SU-DHL-6 (cell line): ENCODE data around the gene SDCBP2.

Experiments
- H2AFZ ChIP-seq: fragments of 200-600 bp; sonication (generic); 2 replicates; pipeline ENCODE4 v1.6.1; 2014; ENCODE audit warnings: low read depth, mild to moderate bottlenecking, moderate library complexity, mixed read lengths, antibody characterized with exemption, low read length; ENCODE audit not compliant: severe bottlenecking
- H3F3A ChIP-seq: fragments of 200-600 bp; shearing (Covaris generic); 2 replicates; pipeline ENCODE4 v1.6.0; 2016; ENCODE audit warnings: antibody characterized with exemption, mild to moderate bottlenecking; ENCODE audit not compliant: insufficient read depth
- H3K27ac ChIP-seq: fragments of 200-600 bp; sonication (generic); 2 replicates; pipeline ENCODE4 v1.5.1; 2016; ENCODE audit warnings: low read depth, mild to moderate bottlenecking, low read length, moderate library complexity, mixed read lengths
- H3K27me3 ChIP-seq: fragments of 200-600 bp; sonication (generic), shearing (Covaris generic); 2 replicates; pipeline ENCODE4 v1.6.0; 2014; ENCODE audit warnings: mild to moderate bottlenecking, low read length
- H3K36me3 ChIP-seq: fragments of 200-600 bp; sonication (generic); 2 replicates; pipeline ENCODE4 v1.6.1; 2014; ENCODE audit warnings: mild to moderate bottlenecking, low read length, mixed read lengths
- H3K4me2 ChIP-seq: fragments of 300-600, 200-600 bp; shearing (Covaris generic), sonication (generic); 2 replicates; pipeline ENCODE4 v1.6.0; 2014; ENCODE audit warnings: low read length, low read depth, mild to moderate bottlenecking; ENCODE audit not compliant: poor library complexity, severe bottlenecking
- H3K4me3 ChIP-seq: fragments of 200-600 bp; sonication (generic); 2 replicates; pipeline ENCODE4 v1.5.1; 2014; ENCODE audit warnings: antibody characterized with exemption, low read length, mild to moderate bottlenecking, mixed read lengths; ENCODE audit not compliant: insufficient read depth, poor library complexity, severe bottlenecking
- H3K79me2 ChIP-seq: fragments of 200-600 bp; sonication (generic); 2 replicates; pipeline ENCODE4 v1.6.1; 2014; ENCODE audit warnings: mild to moderate bottlenecking, low read length, moderate library complexity; ENCODE audit not compliant: insufficient read depth
- H3K9ac ChIP-seq: fragments of 200-600 bp; sonication (generic); 2 replicates; pipeline ENCODE4 v1.7.0; 2014; ENCODE audit warnings: mild to moderate bottlenecking, low read length
- H3K9me2 ChIP-seq: fragments of 200-600 bp; sonication (generic); replicated peaks from 2 replicates; pipeline ENCODE4 v1.6.1; 2014; ENCODE audit warnings: low read length; ENCODE audit not compliant: insufficient read depth
- H3K9me3 ChIP-seq: fragments of 200-600 bp; sonication (generic); 2 replicates; pipeline ENCODE4 v1.6.1; 2014; ENCODE audit warnings: low read length, mixed read lengths; ENCODE audit not compliant: insufficient read depth
- H4K20me1 ChIP-seq: fragments of 200-600 bp; sonication (generic); 2 replicates; pipeline ENCODE4 v1.6.1; 2014; ENCODE audit warnings: low read depth, mild to moderate bottlenecking, antibody characterized with exemption, low read length, moderate library complexity, mixed read lengths
- EZH2phosphoT487 ChIP-seq: fragments of 200-600 bp; sonication (generic), shearing (Covaris generic); conservative IDR thresholded peaks from 2 replicates; pipeline ENCODE4 v1.6.1; 2018; ENCODE audit warnings: mild to moderate bottlenecking, antibody characterized with exemption, low read length, moderate library complexity, mixed read lengths
- TF ChIP-seq, protein P1 (sequence below): fragments of 200-600 bp; sonication (generic); IDR thresholded peaks from one replicate; pipeline ENCODE4 v1.5.1; 2017; ENCODE audit warnings: antibody characterized with exemption, mild to moderate bottlenecking, low read length, moderate library complexity; ENCODE audit not compliant: insufficient read depth, poor library complexity, severe bottlenecking

The SDCBP2 gene

DNA sequence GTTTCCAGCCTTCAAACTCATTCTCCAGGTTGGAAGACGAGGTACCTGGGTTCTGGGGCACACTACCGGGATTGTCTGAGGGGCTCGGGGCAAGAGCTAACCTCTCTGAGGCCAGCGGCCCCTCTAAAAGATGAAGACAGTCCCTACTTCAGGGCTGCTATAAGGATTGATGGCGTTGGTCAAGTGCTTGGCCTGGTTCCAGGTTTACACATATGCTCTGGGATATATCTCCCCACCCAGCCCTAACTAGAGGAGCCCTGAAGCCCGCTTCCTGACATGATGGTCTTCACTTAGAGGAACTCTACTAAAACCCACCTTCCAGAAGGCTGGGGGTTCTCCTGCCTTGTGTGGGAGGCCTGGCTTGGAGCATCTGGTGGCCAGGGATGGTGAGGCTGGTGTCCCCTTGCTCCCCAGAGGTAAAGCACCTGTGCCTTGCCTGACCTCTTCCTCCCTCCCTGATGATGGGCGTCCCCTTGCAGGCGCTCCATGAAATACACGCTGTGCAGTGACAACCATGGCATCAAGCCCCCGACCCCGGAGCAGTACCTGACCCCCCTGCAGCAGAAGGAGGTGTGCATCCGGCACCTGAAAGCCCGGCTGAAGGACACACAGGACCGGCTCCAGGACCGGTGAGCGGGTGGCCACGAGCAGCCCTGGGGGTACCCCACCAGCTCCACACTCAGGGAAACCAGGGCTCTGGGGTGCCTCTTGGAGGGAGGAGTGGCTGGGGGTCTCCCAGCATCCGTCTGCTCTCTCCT is 28.7 kb downstream of the SDCBP2 start:
- no peak for TF ChIP-seq EZH2phosphoT487
- TF ChIP-seq, protein P1, sequence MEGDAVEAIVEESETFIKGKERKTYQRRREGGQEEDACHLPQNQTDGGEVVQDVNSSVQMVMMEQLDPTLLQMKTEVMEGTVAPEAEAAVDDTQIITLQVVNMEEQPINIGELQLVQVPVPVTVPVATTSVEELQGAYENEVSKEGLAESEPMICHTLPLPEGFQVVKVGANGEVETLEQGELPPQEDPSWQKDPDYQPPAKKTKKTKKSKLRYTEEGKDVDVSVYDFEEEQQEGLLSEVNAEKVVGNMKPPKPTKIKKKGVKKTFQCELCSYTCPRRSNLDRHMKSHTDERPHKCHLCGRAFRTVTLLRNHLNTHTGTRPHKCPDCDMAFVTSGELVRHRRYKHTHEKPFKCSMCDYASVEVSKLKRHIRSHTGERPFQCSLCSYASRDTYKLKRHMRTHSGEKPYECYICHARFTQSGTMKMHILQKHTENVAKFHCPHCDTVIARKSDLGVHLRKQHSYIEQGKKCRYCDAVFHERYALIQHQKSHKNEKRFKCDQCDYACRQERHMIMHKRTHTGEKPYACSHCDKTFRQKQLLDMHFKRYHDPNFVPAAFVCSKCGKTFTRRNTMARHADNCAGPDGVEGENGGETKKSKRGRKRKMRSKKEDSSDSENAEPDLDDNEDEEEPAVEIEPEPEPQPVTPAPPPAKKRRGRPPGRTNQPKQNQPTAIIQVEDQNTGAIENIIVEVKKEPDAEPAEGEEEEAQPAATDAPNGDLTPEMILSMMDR = no peak
- H3K36me3 ChIP-seq = no peaks in the 10 kb centered on the region
- H3K27me3 ChIP-seq = no peaks in the 10 kb centered on the region
- no peak overlapping the region for H3K9ac ChIP-seq
- H3K9me3 ChIP-seq = no peaks in the 10 kb centered on the region
- no peaks in the 10 kb centered on the region for H4K20me1 ChIP-seq
- no peak overlapping the region for H2AFZ ChIP-seq
- no peak overlapping the region for H3K27ac ChIP-seq
- no peaks in the 10 kb centered on the region for H3K79me2 ChIP-seq
- H3K4me2 ChIP-seq = no peak overlapping the region
- H3F3A ChIP-seq = no peaks in the 10 kb centered on the region
- no peak overlapping the region for H3K4me3 ChIP-seq
- no peaks in the 10 kb centered on the region for H3K9me2 ChIP-seq

GRCh38 chr20:1299522-1299921 is 29.4 kb downstream of the SDCBP2 start:
- Histone ChIP-seq H3K4me2 (no peak overlapping the region), H3K36me3 (no peaks in the 10 kb centered on the region), H3K79me2 (no peaks in the 10 kb centered on the region)

DNA sequence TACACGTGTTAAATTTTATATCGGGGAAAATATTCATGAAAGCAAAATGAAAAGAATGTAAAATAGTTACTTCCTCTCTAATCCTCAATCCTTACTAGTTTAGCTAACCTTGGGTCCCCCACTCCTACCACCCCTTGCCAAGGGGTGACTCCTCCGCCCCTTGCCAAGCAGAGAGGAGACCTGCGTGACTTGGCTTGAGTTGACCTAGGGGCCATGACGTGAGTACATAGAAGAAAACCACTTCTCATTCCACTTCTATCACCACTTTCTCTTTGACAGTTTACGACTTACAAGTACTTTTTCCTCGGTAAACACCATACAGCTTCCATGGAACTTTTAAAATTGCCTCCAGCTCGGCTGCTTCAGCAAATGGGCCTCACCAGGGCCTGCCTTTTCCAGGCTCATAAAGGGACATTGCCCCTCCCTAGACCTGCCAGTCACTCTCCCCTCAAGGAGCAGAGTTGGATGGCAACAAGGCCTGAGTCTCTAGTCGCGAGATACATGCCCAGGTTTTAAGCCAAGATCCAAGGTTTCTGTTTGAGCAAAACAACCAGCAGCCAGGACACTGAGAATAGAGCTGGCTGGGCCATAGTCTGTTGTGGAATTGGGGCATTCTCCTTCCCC is 29.9 kb downstream of the SDCBP2 start:
- Histone ChIP-seq H3K27me3 (no peaks in the 10 kb centered on the region), H3K79me2 (no peaks in the 10 kb centered on the region), H3K27ac (no peak overlapping the region), H3K9me3 (no peaks in the 10 kb centered on the region), H3K36me3 (no peaks in the 10 kb centered on the region), H2AFZ (no peak overlapping the region), H3F3A (no peaks in the 10 kb centered on the region), H3K4me2 (no peak overlapping the region), H3K9ac (no peak overlapping the region), H4K20me1 (no peaks in the 10 kb centered on the region), H3K9me2 (no peaks in the 10 kb centered on the region), H3K4me3 (no peak overlapping the region)
- TF ChIP-seq EZH2phosphoT487 = no peak
- TF ChIP-seq, protein P1 = no peak

More at GRCh38 chr20:1299522-1299921, 29.4 kb downstream of the SDCBP2 start:
- Histone ChIP-seq H3K27ac (no peak overlapping the region), H3K9ac (no peak overlapping the region), H3K27me3 (no peaks in the 10 kb centered on the region), H3K9me2 (no peaks in the 10 kb centered on the region), H3F3A (no peaks in the 10 kb centered on the region), H3K4me3 (no peak overlapping the region), H3K9me3 (no peaks in the 10 kb centered on the region), H2AFZ (no peak overlapping the region), H4K20me1 (no peaks in the 10 kb centered on the region)
- no peak for TF ChIP-seq EZH2phosphoT487
- TF ChIP-seq, protein P1 = no peak
